NCI-H2171 (cell line): ENCODE results near the gene VWA2.

Source experiments
- DNase-seq: peaks from one replicate; lab custom pipeline; 2025; lab: John Stamatoyannopoulos, UW

Gene VWA2

DNA sequence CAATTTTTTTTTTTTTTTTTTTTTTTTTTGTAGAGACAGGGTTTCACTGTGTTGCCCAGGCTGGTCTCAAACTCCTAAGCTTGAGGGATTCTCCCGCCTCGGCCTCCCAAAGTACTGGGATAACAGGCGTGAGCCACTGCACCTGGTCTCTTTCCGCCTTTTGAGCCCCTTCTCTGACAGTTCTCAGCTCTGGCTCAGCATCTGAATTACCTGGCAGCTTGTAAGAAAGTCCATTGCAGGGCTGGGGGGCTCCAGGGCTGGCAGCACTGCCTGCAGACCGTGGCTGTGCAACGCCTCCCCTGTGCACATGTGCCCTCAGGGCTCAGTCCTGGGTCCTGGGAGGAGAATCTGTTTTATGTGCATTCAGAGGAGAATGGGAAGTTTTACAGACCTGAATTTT is 37.6 kb downstream of the VWA2 start:
- no peak for DNase-seq

DNA sequence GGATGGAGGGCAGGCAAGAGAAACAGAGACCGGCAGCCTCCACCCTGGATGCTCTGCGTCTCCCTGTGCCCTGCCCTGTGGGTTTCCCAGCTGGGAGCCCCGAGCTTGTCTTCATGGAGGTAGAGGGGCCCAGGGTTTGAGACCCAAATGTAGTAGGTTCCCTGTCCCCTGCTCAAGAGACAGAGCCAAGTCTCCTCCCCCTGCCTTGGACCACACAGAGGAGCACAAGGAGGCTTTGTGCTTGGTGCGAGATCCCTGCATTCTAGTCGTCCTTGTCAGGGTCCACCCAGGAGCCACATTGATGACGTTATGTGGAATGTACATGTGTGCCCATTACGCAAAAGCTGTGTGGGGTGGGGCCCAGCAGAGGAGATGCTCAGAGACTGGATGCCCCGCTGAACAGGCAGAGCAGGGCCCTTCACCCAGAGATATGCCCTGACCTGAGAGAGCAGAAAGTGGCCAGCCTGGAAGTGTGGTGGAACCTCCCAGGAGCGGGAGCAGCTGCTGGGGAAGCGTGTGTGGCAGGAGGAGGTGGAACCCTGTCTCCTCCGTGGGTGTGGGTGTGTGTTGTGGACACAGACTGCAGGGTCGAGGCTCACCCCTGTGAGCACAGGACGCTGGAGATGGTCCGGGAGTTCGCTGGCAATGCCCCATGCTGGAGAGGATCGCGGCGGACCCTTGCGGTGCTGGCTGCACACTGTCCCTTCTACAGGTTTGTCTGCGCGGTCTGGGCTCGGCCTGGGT is 39.3 kb downstream of the VWA2 start:
- no peak for DNase-seq

DNA sequence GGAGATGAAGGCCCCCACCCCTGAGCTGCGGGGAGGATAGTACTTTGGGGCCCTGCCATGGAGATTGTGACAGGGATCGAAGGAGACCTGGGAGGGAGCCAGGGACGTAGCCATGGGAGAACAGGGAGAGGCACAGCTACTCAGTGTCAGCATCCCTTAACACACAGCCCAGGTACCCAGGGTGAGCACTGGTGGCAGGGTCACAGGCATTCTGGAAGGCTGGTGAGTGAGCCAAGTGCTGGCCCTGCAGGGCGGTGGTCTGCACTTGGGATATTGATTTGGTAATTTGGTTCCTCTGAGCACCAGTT is 39.8 kb downstream of the VWA2 start:
- no peak for DNase-seq

DNA sequence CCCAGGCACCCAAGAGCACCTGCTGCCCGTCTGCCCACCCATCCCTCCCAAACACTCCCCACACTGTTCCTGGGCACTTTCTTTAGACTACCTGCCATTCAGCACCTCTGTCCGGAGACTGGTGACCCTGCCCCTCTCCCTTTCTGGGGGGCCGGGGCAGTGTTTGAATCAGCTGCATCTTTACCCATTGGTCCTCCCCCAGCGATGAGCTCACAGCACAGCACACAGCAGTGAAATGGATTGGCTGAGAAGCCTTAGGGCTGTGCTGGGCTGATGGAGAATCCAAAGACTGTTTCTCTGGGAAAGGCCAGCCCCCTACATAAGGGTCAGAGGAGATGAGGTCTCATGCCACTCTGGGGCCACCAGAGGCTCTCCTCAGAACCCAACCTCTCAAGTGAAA is 40.2 kb downstream of the VWA2 start:
- no peak for DNase-seq

DNA sequence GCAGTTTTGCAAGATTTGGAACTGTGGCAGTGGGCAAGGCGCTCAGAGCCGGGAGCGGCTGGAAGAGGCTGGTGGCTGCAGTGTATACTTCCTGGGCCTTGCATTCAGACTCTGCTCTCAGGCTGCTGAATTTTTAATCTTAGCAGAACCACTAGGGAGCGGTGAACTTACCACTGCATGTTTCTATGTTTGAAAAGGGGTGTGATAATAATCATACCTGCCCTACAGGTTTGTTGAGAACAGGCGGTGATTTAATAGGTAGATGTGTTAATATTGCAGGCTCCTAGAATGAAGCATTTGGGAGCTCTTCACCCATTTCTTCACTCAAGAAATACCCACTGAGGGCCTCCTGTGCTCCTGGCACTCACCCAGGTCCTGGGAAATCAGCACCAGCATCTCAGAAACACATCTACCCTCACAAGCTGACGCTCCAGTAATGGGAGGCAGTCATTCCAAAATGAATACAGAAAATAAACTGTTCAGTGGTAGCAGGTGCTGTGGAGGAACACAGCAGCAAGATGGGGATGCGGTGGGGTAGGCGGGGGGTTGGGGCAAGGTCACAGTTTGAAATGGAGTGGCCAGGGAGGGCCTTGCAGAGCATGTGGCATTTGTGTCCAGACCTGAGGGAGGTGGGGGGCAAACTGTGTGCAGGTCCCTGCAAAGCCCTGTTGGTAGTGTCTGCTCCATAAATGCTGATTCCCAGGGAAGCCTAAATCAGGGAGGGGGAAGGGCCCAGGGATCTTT is 41.0 kb downstream of the VWA2 start:
- no peak for DNase-seq

DNA sequence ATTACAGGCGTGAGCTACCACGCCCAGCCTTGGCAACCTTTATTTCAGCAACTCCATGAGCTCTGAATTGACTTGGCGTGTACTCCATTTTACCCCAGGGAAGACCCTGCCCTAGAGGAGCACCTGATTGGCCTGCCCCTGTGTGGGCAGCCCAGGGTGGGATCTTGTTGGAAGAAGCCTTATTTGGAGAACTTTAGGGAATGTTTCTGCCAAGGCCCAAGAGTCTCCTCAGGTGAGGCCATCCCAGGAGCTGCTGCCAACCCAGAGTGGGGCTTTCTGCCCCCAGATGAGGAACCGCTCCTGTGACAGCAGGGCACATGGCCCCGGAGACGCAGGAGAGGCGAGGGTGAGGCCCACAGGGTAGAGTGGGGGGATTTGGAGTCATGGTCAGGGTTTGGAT is 42.0 kb downstream of the VWA2 start:
- no peak for DNase-seq

DNA sequence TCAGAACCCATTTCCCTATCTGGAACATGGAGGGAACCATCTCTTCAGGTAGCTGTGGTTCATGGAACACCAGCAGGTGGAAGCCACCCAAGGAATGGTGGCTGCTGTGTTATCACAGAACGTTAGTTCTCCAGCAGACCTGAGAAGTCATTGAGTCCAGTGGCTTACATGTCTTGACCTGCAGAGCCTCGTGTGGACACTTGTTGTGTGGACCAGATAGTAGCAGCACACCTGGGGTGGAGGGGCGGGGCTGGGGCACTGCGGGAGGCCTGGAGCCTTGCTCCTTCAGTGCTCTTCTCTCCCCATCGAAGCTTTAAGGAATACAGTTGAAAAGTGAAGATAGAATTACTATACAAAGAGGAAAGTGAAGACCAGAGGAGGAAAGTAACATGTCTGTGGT is 42.4 kb downstream of the VWA2 start:
- DNase-seq = no peak

DNA sequence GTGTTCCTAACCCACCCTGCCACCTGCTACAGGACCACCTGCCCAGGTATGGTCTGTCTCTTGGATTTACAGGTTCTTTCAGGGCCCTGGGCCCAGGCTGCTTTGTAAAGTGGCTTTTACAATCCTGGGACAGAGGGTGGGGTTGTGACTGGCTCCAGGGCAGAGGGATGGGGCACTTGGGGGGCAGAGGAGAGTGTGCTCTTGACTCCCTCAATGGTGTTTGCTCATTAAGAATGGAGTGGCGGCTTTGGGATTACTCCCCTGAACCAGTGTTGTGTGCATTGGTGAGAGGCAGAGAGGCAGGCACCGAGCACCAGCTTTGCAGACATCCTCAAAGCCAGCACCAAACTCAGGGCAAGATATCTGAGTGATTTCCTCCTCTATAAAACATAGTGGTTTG is 43.5 kb downstream of the VWA2 start:
- no peak for DNase-seq

DNA sequence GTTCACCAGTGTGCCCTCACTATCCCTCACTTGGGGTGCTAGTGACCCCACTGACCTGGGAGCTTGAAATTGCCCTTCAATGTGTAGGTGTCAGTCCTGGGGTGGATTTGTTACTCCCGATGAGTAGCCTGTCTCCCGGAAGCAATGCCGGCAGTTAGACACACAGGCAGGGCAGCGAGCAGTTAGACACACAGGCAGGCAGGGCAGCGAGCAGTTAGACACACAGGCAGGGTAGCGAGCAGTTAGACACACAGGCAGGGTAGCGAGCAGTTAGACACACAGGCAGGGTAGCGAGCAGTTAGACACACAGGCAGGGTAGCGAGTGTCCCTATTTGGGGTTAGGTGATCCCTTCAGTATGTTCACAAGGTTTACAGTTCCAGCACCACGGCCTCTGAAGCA is 44.0 kb downstream of the VWA2 start:
- DNase-seq = no peak

DNA sequence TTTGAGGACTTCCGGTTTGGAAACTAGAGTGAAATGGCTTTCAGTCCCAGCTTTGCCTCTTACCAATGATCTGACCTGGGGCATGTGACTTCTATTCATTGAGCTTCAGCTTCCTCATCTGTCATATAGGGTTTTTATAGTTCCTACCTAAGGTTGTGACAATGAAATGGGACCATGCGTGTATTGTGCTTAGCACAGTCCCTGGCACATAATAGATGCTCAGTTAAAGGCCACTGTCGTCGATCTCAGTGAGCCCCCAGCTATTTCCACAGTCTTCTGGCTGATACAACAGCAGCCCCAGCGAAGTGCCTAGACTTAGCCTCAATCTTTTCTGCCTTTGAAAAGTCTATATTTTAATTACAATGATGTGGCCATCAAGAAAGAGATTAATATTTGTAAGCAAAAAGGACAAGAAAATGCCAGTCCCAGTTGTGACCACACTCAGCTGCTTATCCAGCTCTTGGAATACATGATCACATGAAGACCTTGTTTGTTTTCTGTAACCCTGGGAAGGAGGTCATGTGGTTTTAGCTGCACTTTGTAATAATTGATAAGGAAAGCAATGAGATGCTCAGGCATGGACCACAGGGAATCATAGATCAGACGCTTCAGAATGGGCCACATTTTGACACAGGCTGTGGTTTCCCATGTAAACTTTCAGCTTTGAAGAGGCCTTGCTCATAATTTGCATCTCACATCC is 44.6 kb downstream of the VWA2 start:
- no peak for DNase-seq

DNA sequence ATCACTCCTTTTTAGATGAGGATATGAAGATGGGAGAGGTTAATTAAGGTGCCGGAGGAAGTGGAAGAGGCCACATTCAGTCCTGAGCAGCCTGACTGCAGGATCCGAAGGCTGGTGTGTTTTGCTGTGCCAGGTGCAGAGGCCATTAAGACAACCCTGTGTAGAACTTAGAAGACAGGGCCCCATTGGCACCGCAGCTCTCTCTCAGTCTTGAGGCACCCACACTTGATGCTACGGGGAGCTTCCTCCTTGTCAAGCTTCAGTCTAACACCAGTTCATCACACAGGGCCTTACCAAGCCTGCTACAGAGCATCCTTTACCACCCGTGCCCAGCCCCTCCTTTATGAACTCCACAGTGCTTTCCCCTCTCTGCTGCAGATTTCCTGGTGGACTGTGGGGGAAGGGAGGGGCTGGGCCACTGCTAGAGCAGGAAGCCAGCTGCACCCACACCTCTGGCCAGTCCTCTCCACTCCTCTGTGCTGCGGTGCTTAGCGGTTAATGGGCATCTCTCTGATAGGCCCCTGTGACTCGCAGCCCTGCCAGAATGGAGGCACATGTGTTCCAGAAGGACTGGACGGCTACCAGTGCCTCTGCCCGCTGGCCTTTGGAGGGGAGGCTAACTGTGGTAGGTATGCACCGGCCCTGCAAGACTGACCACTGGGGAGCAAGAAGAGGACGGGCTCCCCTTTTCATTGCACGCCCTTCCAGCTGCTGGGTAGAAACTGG is 45.5 kb downstream of the VWA2 start:
- no peak for DNase-seq

DNA sequence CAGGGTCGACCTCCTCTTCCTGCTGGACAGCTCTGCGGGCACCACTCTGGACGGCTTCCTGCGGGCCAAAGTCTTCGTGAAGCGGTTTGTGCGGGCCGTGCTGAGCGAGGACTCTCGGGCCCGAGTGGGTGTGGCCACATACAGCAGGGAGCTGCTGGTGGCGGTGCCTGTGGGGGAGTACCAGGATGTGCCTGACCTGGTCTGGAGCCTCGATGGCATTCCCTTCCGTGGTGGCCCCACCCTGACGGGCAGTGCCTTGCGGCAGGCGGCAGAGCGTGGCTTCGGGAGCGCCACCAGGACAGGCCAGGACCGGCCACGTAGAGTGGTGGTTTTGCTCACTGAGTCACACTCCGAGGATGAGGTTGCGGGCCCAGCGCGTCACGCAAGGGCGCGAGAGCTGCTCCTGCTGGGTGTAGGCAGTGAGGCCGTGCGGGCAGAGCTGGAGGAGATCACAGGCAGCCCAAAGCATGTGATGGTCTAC is 46.9 kb downstream of the VWA2 start:
- DNase-seq = no peak

DNA sequence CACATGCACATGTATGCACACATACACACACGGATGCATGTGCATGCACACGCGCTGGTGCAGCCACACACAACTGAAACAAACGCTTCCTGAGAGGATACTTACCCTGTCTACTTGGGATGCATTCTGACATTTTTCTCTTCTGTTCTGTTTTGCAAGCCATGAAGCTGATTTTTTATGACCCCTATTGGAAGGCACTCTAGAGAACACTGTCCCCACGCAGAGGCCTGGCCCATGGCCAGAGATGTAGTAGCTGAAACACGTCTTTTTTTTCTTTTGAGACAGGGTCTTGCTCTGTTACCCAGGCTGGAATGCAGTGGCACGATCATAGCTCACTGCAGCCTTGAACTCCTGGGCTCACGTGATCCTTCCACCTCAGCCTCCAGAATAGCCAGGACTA is 47.9 kb downstream of the VWA2 start:
- DNase-seq = no peak

DNA sequence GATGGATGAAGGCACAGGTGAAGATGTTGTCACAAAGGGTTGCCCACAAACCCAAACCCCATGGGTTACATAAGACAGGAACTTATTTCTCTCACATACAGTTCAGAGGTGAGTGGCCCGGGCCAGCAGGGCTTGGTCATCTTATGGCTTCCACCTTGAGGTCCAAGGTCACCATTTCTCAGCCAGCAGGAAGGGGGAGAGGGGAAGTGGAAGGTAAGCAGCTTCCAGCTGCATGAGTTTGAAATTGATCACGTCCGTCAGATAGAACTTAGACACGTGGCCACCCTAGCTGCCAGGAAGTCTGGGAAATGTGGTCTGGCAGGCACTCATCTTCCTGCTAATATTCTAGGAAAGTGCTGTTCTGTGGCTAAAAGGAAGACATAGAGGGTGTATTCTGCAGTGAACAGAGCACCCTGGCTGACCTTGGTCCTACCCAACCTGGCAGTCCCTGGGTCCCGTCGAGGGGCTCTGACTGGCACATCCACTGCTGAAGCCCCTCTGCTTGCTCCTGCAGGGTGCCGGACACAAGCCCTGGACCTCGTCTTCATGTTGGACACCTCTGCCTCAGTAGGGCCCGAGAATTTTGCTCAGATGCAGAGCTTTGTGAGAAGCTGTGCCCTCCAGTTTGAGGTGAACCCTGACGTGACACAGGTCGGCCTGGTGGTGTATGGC is 49.5 kb downstream of the VWA2 start:
- DNase-seq = no peak

DNA sequence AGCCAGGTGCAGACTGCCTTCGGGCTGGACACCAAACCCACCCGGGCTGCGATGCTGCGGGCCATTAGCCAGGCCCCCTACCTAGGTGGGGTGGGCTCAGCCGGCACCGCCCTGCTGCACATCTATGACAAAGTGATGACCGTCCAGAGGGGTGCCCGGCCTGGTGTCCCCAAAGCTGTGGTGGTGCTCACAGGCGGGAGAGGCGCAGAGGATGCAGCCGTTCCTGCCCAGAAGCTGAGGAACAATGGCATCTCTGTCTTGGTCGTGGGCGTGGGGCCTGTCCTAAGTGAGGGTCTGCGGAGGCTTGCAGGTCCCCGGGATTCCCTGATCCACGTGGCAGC is 50.0 kb downstream of the VWA2 start:
- no peak for DNase-seq

DNA sequence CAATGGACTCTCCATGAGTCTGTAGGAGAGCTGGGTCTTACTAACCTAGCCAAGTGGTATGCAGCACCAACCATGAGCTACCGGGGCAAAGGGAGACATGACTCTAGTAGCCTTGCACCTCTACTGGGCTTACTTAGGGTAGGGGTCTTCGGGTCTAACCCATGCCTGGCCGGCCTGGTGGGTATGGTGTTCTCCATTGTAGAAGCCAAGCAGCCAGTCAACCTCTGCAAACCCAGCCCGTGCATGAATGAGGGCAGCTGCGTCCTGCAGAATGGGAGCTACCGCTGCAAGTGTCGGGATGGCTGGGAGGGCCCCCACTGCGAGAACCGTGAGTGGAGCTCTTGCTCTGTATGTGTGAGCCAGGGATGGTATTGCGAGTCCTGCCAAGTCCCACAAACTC is 51.0 kb downstream of the VWA2 start:
- no peak for DNase-seq

DNA sequence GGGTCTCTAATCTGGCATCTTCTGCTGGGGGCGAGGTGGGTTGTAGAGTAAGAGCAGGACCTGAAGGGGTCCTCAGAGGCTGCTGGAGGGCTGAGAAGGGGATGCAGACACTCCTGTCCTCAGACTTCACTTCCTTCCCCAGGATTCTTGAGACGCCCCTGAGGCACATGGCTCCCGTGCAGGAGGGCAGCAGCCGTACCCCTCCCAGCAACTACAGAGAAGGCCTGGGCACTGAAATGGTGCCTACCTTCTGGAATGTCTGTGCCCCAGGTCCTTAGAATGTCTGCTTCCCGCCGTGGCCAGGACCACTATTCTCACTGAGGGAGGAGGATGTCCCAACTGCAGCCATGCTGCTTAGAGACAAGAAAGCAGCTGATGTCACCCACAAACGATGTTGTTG is 52.0 kb downstream of the VWA2 start:
- DNase-seq = no peak

DNA sequence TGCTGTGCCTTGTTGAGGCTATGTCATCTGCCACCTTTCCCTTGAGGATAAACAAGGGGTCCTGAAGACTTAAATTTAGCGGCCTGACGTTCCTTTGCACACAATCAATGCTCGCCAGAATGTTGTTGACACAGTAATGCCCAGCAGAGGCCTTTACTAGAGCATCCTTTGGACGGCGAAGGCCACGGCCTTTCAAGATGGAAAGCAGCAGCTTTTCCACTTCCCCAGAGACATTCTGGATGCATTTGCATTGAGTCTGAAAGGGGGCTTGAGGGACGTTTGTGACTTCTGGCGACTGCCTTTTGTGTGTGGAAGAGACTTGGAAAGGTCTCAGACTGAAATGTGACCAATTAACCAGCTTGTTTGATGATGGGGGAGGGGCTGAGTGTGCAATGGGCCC is 52.5 kb downstream of the VWA2 start:
- DNase-seq = no peak

DNA sequence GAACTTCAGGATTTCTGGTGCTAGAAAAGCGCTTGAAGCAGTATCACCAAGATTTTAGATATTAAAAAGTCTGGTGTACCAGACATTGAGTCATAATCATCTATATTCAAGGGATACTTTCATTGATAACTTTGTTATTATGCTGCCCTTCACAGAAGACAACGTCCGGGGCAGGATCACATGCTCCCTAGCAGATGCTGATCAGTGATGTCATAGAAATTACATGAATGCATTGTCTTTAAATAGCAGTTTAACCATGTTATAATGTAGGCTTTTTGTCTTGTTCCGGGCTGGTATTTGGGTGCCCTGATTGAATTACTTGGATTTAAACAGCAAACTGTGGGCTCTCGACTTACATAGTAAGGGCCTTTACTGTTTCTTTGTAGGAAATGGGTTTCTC is 54.0 kb downstream of the VWA2 start:
- no peak for DNase-seq

DNA sequence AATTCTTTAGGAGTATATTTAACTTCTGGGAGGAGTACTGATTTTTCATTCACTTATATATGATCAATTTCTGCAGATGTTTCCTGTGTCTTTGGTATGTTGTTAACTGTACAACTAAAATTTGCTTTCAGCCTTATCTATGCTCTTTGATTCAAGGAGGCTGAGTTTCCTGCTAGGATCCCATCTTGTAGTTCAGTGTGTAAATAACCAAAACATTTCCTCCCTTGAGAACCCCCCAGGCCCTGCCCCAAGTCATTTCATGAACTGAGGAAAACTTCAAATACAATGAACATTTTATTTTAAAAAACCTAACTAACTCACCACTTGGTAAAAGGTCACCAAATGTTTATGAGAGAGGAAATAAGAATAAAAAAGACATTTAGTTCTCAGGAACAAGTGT is 55.5 kb downstream of the VWA2 start:
- DNase-seq = no peak

DNA sequence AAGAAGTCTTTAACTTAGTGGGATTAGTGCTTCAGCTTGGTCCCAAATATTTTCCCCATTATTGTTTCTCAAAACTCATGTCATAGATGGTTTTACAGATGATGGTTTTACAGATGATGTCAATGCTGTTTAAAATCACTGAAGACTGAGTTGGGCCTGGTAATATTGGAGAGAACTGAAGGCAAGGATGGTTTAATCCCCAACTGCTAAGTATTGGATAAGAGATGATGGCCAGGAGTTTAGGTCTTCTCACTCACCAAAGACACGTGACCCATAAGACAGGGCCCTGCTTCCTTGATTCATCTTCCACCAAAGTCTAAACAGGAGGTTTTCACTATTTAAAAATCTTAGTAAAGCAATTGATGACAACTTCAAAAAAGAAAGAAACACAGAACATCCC is 56.3 kb downstream of the VWA2 start:
- DNase-seq = no peak

DNA sequence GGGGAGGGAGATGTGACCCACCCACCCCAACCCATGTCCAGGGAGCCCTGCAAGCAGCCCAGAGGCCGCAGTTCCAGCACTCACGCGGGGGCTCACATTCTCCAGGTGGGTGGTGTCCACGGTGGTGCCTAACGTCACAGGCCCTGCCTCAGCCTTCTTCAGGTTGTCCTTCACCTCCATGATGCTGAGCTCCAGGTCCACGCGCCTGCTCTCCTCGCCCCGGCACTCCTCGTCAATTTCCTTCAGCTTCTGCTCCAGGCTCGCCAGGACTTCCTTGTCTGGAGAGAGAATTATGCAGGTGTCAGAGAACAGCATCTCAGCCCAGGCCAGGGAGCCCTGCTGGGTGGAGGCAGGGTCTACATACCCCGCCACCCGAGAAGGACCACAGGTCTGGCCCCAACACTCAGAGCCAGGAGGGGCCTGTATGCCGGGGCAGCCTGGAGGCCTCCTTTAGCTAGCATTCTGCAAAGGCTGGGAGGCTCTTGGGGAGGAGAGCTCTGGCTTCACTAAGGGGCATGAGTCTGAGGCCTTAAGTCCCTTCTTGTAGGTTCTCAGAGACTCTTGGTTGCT is 58.2 kb downstream of the VWA2 start:
- DNase-seq = no peak
